Hematopoietic multipotent progenitor cell treated with erythropoietin and hydrocortisone succinate and interleukin-3 and kit ligand, for 15 days (in vitro differentiated cells): Measurements from ENCODE around the gene FAF2.
"Not testable (repeated sequence)": the region's sequence is repeated elsewhere in the genome, so short reads cannot be mapped to it uniquely, and the experiment has no call there.

Source experiments
- DNase-seq: peaks from one replicate; pipeline ENCODE4 v3.0.0-alpha.2; 2015; ENCODE audit warnings: low spot score

FAF2 gene

DNA sequence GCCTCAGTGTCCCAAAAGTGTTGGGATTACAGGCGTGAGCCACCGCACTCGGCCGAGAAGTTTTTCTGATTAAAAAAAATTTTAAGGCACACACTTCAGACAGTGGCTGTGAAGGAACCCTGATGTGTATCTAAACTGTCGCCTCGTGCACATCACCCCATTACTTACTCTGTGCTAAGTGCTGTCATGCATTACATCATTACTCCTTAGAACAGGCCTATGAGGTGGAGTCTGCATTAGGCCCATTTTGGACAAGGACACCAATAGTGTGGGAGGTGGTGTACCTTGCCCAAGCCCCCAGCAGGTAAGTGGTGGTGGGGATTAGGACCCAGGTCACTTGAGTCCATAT, 97.2 kb downstream of the FAF2 start:
- DNase-seq, result no peak

GRCh38 chr5:176545737-176546509, 97.7 kb downstream of the FAF2 start:
- DNase-seq, result no peak

DNA sequence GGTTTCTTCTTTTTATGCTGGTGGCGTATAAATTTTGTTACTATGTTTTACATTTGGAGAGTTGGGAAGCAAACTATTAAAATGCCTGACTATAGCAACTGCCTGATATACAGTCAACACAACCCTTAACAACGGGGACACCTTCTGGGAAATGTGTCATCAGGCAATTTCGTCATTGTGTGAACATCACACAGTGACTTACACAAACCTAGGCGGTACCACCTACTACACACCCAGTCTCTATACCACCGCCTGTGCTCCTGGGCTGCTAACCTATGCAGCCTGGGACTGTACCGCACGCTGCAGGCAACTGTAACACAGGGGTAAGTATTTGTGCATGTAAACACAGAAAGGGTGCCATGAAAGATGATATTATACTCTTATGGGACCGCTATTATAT, 99.6 kb downstream of the FAF2 start:
- DNase-seq, result no peak

- no peak for DNase-seq
These were observed 100.8 kb downstream of the FAF2 start, which contains the start of gene CDHR2 for GRCh38 chr5:176548967-176549444. CDHR2 (plus strand) TSS chr5:176549342; CDS start chr5:176565353, 16,011 bp downstream.

GRCh38 chr5:176549871-176550270, 101.7 kb downstream of the FAF2 start:
- no peak for DNase-seq

- no peak for DNase-seq
These were observed 102.2 kb downstream of the FAF2 start for GRCh38 chr5:176550275-176550831.

DNA sequence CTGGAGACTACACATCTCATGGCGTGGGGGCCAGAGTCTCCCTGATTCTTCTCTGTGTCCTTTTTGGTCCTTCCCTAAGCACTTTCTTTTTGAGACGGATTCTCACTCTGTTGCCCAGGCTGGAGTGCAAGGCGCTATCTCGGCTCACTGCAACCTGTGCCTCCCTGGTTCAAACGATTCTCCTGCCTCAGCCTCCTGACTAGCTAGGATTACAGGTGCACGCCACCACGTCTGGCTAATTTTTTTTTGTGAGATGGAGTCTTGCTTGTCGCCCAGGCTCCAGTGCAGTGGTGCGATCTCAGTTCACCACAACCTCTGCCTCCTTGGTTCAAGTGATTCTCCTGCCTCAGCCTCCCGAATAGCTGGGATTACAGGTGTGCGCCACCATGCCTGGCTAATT, 102.8 kb downstream of the FAF2 start:
- DNase-seq, result not testable (repeated sequence)

DNA sequence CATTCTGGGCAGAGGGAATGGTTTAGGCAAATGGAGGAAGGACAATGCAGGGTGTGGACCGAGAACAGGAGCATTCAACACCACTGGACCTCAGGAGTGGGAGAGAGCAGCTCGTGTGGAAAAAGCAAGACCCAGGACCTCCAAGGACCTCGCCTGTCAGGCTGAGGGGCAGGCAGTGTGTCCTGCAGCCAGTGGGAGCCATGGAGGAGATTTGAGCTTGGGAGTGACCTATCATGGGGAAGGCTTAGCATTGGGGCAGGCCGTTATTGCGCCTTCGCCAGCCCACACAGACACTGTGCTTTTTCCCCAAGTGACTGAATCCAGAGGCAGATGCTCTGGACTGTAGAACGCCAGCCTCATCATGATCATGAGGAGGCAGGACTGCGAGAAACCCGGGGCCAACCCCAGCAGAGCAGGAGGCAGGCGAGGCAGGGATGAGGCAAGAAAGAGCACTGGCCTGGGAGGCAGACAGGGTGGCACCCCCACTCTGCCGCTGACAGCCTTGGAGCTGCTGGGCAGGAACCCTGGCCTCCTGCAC, 104.2 kb downstream of the FAF2 start:
- no peak for DNase-seq

GRCh38 chr5:176553260-176554085, 105.3 kb downstream of the FAF2 start:
- no peak for DNase-seq

DNA sequence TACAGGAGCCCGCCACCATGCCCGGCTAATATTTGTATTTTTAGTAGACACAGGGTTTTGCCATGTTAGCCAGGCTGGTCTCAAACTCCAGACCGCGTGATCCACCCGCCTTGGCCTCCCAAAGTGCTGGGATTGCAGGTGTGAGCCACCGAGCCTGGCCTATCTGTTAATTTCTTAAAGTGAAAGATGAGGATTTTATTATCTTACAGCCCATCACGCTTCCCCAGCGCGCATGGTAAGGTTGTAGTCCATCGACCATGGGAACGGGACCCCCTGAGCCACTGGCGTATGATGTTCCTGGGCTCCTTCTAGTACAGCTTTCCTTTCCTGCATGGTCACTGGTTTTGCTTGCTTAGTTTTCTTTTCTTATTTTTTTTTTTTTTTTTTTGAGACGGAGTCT, 109.7 kb downstream of the FAF2 start:
- no peak for DNase-seq
